SW480 (cell line): ENCODE measurements around the gene GTPBP2.
"Not testable (repeated sequence)": the region's sequence is repeated elsewhere in the genome, so short reads cannot be mapped to it uniquely, and the experiment has no call there.

ENCODE experiments used
- DNase-seq: peaks from one replicate; pipeline ENCODE4 v3.0.0-alpha.2; 2016; ENCODE audit warnings: low spot score

The GTPBP2 gene

GRCh38 chr6:43658161-43658560 is 29.1 kb upstream of the GTPBP2 start:
- no peak for DNase-seq

GRCh38 chr6:43657221-43657802 is 28.2 kb upstream of the GTPBP2 start:
- no peak for DNase-seq

GRCh38 chr6:43652822-43653221 is 23.8 kb upstream of the GTPBP2 start:
- not testable (repeated sequence) for DNase-seq

GRCh38 chr6:43648248-43648647 is 19.2 kb upstream of the GTPBP2 start:
- no peak for DNase-seq

GRCh38 chr6:43647613-43648012 is 18.5 kb upstream of the GTPBP2 start:
- DNase-seq, result no peak

- DNase-seq, result no peak
Observed at GRCh38 chr6:43645613-43645964, 16.5 kb upstream of the GTPBP2 start.

- no peak for DNase-seq
Observed at GRCh38 chr6:43644940-43645612, 16.0 kb upstream of the GTPBP2 start, which contains the start of gene RSPH9. TSS of gene RSPH9 (plus strand) at chr6:43645036. CDS start at chr6:43645099, 63 bp downstream.

- DNase-seq, result no peak
Observed at GRCh38 chr6:43639984-43640800, 11.1 kb upstream of the GTPBP2 start.

- DNase-seq, result no peak
Observed at GRCh38 chr6:43636308-43636659, 7.2 kb upstream of the GTPBP2 start.

GRCh38 chr6:43635387-43636307 is 6.6 kb upstream of the GTPBP2 start, which contains the start of gene MAD2L1BP:
TSS of gene MAD2L1BP (plus strand) at chr6:43635840. CDS start at chr6:43635876, 36 bp downstream.
- DNase-seq, result peak; percentile 65

GRCh38 chr6:43634702-43635303 is 5.7 kb upstream of the GTPBP2 start:
- DNase-seq, result no peak

GRCh38 chr6:43633002-43633401 is 3.9 kb upstream of the GTPBP2 start:
- DNase-seq, result not testable (repeated sequence)

- DNase-seq, result no peak
Observed at GRCh38 chr6:43630980-43631619, 2.0 kb upstream of the GTPBP2 start.

GRCh38 chr6:43629505-43630300 is 639 bp upstream of the GTPBP2 start:
- peak; percentile 95 for DNase-seq

- DNase-seq, result peak; percentile 66
Observed at GRCh38 chr6:43628393-43629103, 516 bp downstream of the GTPBP2 start.

GRCh38 chr6:43627008-43627825 is 1.8 kb downstream of the GTPBP2 start:
- peak; percentile 91 for DNase-seq

GRCh38 chr6:43625393-43625992 is 3.6 kb downstream of the GTPBP2 start:
- no peak for DNase-seq

- no peak for DNase-seq
Observed at GRCh38 chr6:43624786-43625288, 4.2 kb downstream of the GTPBP2 start.
